HL-60 (cell line): Measurements from ENCODE around the gene ELP2.

Experiments
- CTCF ChIP-seq: IDR thresholded peaks from one replicate; pipeline ENCODE4 v1.5.1; 2011; ENCODE audit warnings: low read length, control low read depth, inconsistent platforms; ENCODE audit not compliant: insufficient read depth
- REST ChIP-seq: IDR thresholded peaks from 2 replicates; pipeline ENCODE4 v1.6.1; 2012; ENCODE audit warnings: low read depth; ENCODE audit not compliant: insufficient replicate concordance

GRCh38 chr18:36141576-36141975, 11.9 kb downstream of the ELP2 start:
- TF ChIP-seq REST (no peak), CTCF (no peak)
